HG03045 (cell line): ENCODE measurements around the gene IL2RG.

Experiments
- ATAC-seq: cut with Tn5 transposase; IDR thresholded peaks from one replicate; pipeline ENCODE4 v1.9.1; 2021; ENCODE audit warnings: mild to moderate bottlenecking, moderate library complexity; ENCODE audit not compliant: unreplicated experiment

The IL2RG gene

DNA sequence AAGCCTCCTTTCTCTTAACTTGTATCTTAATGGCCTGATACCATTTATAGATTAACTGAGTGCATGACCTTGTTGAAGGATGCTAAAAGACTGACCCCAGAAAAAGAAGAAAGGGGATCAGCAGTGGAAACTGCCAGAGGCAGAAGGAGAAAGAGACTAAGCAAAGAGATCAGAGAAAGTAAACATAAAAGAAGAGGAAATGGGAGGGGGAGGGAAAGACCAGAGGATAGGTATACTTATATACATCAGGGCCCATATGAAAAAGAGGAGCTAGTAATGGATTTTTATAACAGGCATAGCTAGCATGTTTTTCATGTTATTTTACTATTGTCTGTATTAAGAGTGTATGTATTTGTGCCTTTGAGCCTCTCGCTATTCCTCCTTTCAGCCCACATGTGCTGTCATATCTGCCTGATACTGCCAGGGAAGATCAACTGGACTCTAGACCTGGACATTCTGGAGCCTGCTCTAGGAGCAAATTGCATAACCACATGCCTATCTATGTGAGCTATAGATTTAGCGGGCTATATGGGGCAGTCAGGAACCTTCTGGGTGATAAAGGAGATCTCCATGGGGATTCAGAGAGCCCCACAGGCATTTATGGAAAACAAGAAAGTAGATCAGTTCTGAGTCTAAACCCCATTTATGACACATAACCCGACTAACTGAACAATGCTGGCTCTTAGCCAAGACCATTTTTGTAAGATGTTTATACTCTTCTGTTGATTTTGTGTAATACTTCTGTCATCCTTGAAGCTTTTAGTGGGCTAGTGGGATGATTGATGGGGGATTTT is 29.9 kb downstream of the IL2RG start:
- ATAC-seq, result no peak

DNA sequence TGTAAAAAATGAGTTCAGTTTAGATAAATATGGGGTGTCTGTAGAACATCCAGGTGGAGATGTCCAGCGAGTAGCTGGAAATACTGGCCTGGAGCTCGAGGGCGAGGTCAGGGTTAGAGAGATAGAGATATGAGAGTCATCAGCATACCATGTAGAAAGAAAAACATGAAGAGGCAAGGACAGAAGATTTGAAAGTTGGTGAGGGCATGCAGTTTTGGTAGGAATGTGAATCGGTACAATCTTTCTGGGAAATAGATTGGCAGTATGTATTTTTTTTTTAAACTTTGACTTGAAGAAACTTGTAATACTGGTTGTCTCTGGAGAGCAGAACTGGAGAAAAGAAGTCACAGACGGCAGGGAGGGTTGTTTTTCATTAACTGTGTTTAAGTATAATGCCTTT is 40.8 kb downstream of the IL2RG start:
- no peak for ATAC-seq

DNA sequence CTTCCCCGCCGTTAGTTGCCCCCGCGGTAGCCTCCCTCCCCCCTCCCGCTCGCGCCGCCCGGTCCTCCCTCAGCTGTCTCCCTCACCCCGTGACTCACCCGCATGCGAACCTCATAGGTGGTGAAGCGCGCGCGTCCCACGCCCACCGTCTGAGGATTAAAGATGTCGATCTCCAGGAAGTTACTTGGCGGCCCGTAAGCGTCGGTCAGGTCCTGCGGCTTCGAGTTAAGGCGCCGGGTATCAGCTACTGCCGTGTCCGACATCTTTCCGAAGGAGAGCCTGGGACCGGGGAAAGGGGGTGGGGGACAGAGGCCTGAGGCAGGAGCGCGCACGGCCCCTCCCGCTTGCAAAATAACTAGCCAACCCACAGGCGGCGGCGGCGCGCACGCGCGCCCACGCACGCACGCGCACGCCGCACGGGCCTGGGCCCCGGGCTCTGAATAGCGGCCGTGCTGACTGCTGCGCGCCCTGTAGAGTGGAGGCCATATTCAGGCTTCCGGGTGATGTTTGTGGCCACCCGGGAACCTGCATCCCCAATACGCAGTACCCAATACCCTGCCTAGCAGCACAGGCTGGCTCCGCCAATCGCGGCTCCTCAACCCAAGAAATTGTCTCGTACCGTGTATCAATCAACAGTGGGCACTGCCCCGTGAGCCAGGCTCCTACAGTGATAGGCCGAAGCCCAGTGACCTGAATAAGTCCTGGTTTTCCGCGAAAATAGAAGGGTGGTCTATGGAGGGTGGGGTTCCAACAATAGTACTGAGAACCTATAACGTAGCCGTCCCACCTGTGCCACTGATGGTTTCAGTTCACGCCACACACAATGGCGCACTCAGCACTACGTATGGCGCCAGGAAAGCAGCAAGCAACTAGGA is 43.1 kb downstream of the IL2RG start, which contains the start of gene SNX12:
Gene SNX12, minus strand, starts transcription at position 291 of the 875 bp plus-strand sequence. Its CDS starts 28 bp downstream, at position 263.
- ATAC-seq, result peak; percentile 95

DNA sequence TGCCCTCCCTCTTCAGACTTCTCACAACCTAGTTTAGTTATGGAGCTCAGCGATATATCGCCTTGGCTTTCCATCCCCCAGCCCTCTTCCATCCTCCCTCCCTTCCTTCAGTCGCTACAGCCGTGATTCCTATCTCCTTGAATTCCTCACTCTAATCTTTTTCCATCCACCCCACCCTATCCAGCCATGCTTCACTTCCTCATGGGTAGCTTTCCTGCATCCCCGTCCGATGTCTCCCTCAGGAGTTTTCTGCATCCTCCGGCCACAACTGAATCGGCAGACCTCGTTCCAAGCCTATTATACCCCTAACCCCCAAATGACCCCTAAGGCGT is 43.7 kb downstream of the IL2RG start:
- no peak for ATAC-seq

GRCh38 chrX:71067089-71067488 is 44.3 kb downstream of the IL2RG start:
- ATAC-seq, result no peak

- ATAC-seq, result no peak
Measured at GRCh38 chrX:71060127-71060526, 51.2 kb downstream of the IL2RG start.

GRCh38 chrX:71057848-71058530 is 53.4 kb downstream of the IL2RG start:
- no peak for ATAC-seq
